ENCODE results near the gene AK1.

Gene AK1

GRCh38 chr9:127880143-127880542 lies 2.7 kb upstream of the AK1 start:
- TF ChIP-seq CTCF (IDR thresholded peaks at IDR 0.05; ENCODE audit: control extremely low read depth, extremely low read depth, low read depth, missing control alignments) = no peak
- no peak for DNase-seq (ENCODE audit: extremely low spot score)
- CTCF ChIA-PET = interaction anchor here (3.2 kb wide), 1 partner anchor 10 kb away, joined by 27 read pairs; no protein-coding TSS in a partner anchor
- POLR2A ChIA-PET = interaction anchor here (0.7 kb wide), 1 partner anchor 238 kb away, joined by 6 read pairs; no protein-coding TSS in a partner anchor

GRCh38 chr9:127878652-127879390 lies 1.3 kb upstream of the AK1 start:
- TF ChIP-seq CTCF (IDR thresholded peaks at IDR 0.05; ENCODE audit: control extremely low read depth, extremely low read depth, low read depth, missing control alignments) = no peak
- no peak for DNase-seq (ENCODE audit: extremely low spot score)
- CTCF ChIA-PET = interaction anchor here (1.4 to 2.3 kb wide), 3 partner anchors 9 to 144 kb away, joined by 3 to 13 read pairs (median 3); partner anchors contain the start of gene TOR2A
- POLR2A ChIA-PET = interaction anchor here (0.6 kb wide), 1 partner anchor 38 kb away, joined by 4 read pairs; the partner anchor contains the start of gene ST6GALNAC4

- ChIA-PET POLR2A (no interaction called here), CTCF (interaction anchor here (1.4 to 2.3 kb wide), 3 partner anchors 8 to 143 kb away, joined by 3 to 13 read pairs (median 3); partner anchors contain the start of gene TOR2A)
- TF ChIP-seq CTCF (IDR thresholded peaks at IDR 0.05; ENCODE audit: control extremely low read depth, extremely low read depth, low read depth, missing control alignments) = no peak
- DNase-seq (ENCODE audit: extremely low spot score) = no peak
Observed at GRCh38 chr9:127878001-127878651, 651 bp upstream of the AK1 start.

GRCh38 chr9:127876764-127877562 lies 512 bp downstream of the AK1 start:
- no peak for DNase-seq (ENCODE audit: extremely low spot score)
- CTCF ChIA-PET = interaction anchor here (0.7 to 1.4 kb wide), 5 partner anchors 12 to 72 kb away, joined by 3 read pairs; no protein-coding TSS in a partner anchor
- POLR2A ChIA-PET = no interaction called here
- no peak for TF ChIP-seq CTCF (IDR thresholded peaks at IDR 0.05; ENCODE audit: control extremely low read depth, extremely low read depth, low read depth, missing control alignments)

- ChIA-PET CTCF (interaction anchor here (0.9 to 1.2 kb wide), 3 partner anchors 11 to 46 kb away, joined by 3 read pairs; no protein-coding TSS in a partner anchor), POLR2A (interaction anchor here (0.6 kb wide), 1 partner anchor 46 kb away, joined by 3 read pairs; no protein-coding TSS in a partner anchor)
- no peak for TF ChIP-seq CTCF (IDR thresholded peaks at IDR 0.05; ENCODE audit: control extremely low read depth, extremely low read depth, low read depth, missing control alignments)
- no peak for DNase-seq (ENCODE audit: extremely low spot score)
Observed at GRCh38 chr9:127876026-127876763, 1.3 kb downstream of the AK1 start.

Measured in GM10248 (cell line).